GM12878 (cell line): ENCODE results near the gene CIROP.

ENCODE experiments used
- BCL11A ChIP-seq: IDR thresholded peaks from 2 replicates; pipeline ENCODE4 v1.6.1; 2011; ENCODE audit warnings: low read depth, low read length
- CTCF ChIP-seq, 3 experiments: IDR thresholded peaks in 2 of 3; conservative IDR thresholded peaks in 1 of 3; 2 replicates each; pipeline ENCODE4 v1.5.1; 2011; ENCODE audit warnings: low read depth in 3 of 3, low read length in 3 of 3, mild to moderate bottlenecking in 3 of 3, control low read depth in 2 of 3, moderate library complexity in 2 of 3, inconsistent platforms in 1 of 3, mixed read lengths in 1 of 3; ENCODE audit not compliant: control insufficient read depth in 2 of 3, insufficient read depth in 1 of 3; ENCODE audit errors: extremely low read depth in 1 of 3
- EZH2 ChIP-seq: IDR thresholded peaks from 2 replicates; pipeline ENCODE4 v1.6.1; 2012; ENCODE audit warnings: low read depth, mild to moderate bottlenecking, control low read depth, inconsistent platforms, low read length, borderline replicate concordance; ENCODE audit not compliant: control insufficient read depth
- JUNB ChIP-seq: IDR thresholded peaks from 2 replicates; pipeline ENCODE4 v1.6.1; 2016; ENCODE audit warnings: antibody characterized with exemption, mild to moderate bottlenecking
- PAX8 ChIP-seq: fragments of 450-650 bp; IDR thresholded peaks from 2 replicates; pipeline ENCODE4 v1.6.1; 2017; ENCODE audit warnings: mild to moderate bottlenecking, moderate library complexity
- POLR2A ChIP-seq: IDR thresholded peaks from 2 replicates; pipeline ENCODE4 v1.6.1; 2011; ENCODE audit warnings: low read depth, mild to moderate bottlenecking, low read length
- ZBTB11 ChIP-seq: fragments of 450-650 bp; formaldehyde crosslinking; IDR thresholded peaks from 2 replicates; pipeline ENCODE4 v1.5.0; 2022; ENCODE audit warnings: mild to moderate bottlenecking, missing genetic modification characterization
- ZNF622 ChIP-seq: fragments of 450-650 bp; IDR thresholded peaks from 2 replicates; pipeline ENCODE4 v1.6.1; 2017; ENCODE audit warnings: mild to moderate bottlenecking, inconsistent platforms

- TF ChIP-seq POLR2A (no peak), ZNF622 (no peak), EZH2 (no peak), BCL11A (no peak), CTCF (IDR thresholded peaks at IDR 0.05 in 2 of 3, conservative IDR thresholded peaks at IDR 0.05 in 1 of 3; ENCODE audit: control insufficient read depth in 2 of 3, extremely low read depth in 1 of 3, insufficient read depth in 1 of 3, low read depth in 3 of 3, low read length in 3 of 3) (no peak), PAX8 (no peak), JUNB (no peak), ZBTB11 (CRISPR knock-in tag) (no peak)
These were observed 11.7 kb downstream of the CIROP start for GRCh38 chr14:23093104-23093503.
